GM23338 (cell line): ENCODE data around the gene HDAC11. TPM values are rescaled to one million over a fixed set of nuclear protein-coding genes. Genes with fewer than 3 reads are reported as not detected.

ENCODE experiments used
- ATAC-seq: fragments of 200-7000 bp; cut with Tn5 transposase; 3 replicates; pipeline ENCODE4 v1.9.1; 2020
- DNase-seq: peaks from one replicate; pipeline ENCODE4 v3.0.0-alpha.2; 2015; ENCODE audit warnings: low spot score
- H2AFZ ChIP-seq: fragments of 200-600 bp; sonication (generic); 2 replicates; pipeline ENCODE4 v1.8.0; 2016; ENCODE audit warnings: antibody characterized with exemption, mild to moderate bottlenecking, moderate library complexity
- H3F3A ChIP-seq: fragments of 200-600 bp; sonication (generic); replicated peaks from 2 replicates; pipeline ENCODE4 v1.8.0; 2017; ENCODE audit warnings: antibody characterized with exemption, mixed run types, low read depth
- H3K27ac ChIP-seq: fragments of 200-600 bp; sonication (generic); 2 replicates; pipeline ENCODE4 v1.6.1; 2016; ENCODE audit warnings: low read depth
- H3K27me3 ChIP-seq: fragments of 200-600 bp; sonication (generic); 2 replicates; pipeline ENCODE4 v1.8.0; 2016; ENCODE audit warnings: mild to moderate bottlenecking, mixed run types, moderate library complexity; ENCODE audit not compliant: insufficient read depth
- H3K36me3 ChIP-seq: fragments of 200-600 bp; sonication (generic); 2 replicates; pipeline ENCODE4 v1.8.0; 2016; ENCODE audit warnings: mild to moderate bottlenecking; ENCODE audit not compliant: insufficient read depth
- H3K4me1 ChIP-seq: fragments of 200-600 bp; sonication (generic); 2 replicates; pipeline ENCODE4 v1.8.0; 2016; ENCODE audit warnings: mild to moderate bottlenecking, moderate library complexity; ENCODE audit not compliant: insufficient read depth
- H3K4me2 ChIP-seq: fragments of 200-600 bp; sonication (generic); 2 replicates; pipeline ENCODE4 v1.7.1; 2017; ENCODE audit warnings: mixed run types
- H3K4me3 ChIP-seq: fragments of 200-600 bp; sonication (generic); 2 replicates; pipeline ENCODE4 v1.6.1; 2016; ENCODE audit warnings: mixed run types
- H3K79me2 ChIP-seq: fragments of 200-600 bp; sonication (generic); replicated peaks from 2 replicates; pipeline ENCODE4 v1.8.0; 2017; ENCODE audit warnings: mild to moderate bottlenecking; ENCODE audit not compliant: insufficient read depth
- H3K9me2 ChIP-seq: fragments of 200-600 bp; sonication (generic); 2 replicates; pipeline ENCODE4 v1.8.0; 2017; ENCODE audit not compliant: insufficient read depth
- H4K20me1 ChIP-seq: fragments of 200-600 bp; sonication (generic); replicated peaks from 2 replicates; pipeline ENCODE4 v1.8.0; 2017; ENCODE audit warnings: mild to moderate bottlenecking; ENCODE audit not compliant: insufficient read depth
- H3K27ac Mint-ChIP-seq: 2 replicates; pipeline ENCODE4 v1.8.0; 2020; ENCODE audit warnings: inconsistent platforms, mild to moderate bottlenecking, moderate library complexity, mixed read lengths
- H3K27me3 Mint-ChIP-seq: 3 replicates; pipeline ENCODE4 v1.8.0; 2022; ENCODE audit warnings: low read depth, mild to moderate bottlenecking, moderate library complexity, mixed read lengths, inconsistent platforms; ENCODE audit not compliant: insufficient read depth, poor library complexity
- H3K36me3 Mint-ChIP-seq: 3 replicates; pipeline ENCODE4 v1.8.0; 2021; ENCODE audit warnings: low read depth, mild to moderate bottlenecking, inconsistent platforms, moderate library complexity, mixed read lengths
- H3K4me1 Mint-ChIP-seq: 3 replicates; pipeline ENCODE4 v1.8.0; 2020; ENCODE audit warnings: mild to moderate bottlenecking, inconsistent platforms, mixed read lengths
- H3K4me3 Mint-ChIP-seq: 3 replicates; pipeline ENCODE4 v1.8.0; 2021; ENCODE audit warnings: moderate library complexity, mild to moderate bottlenecking, inconsistent platforms, mixed read lengths
- H3K9me3 Mint-ChIP-seq: 3 replicates; pipeline ENCODE4 v1.8.0; 2020; ENCODE audit warnings: moderate library complexity, mild to moderate bottlenecking, inconsistent platforms, mixed read lengths
- CREB1 ChIP-seq: fragments of 250-450 bp; sonication (Bioruptor Pico); IDR thresholded peaks from 2 replicates; pipeline ENCODE4 v1.5.0; 2020; ENCODE audit warnings: low read depth, mild to moderate bottlenecking, moderate library complexity
- CTCF ChIP-seq, 2 experiments: fragments of 200-600 bp in 1 of 2; sonication (generic) in 1 of 2; conservative IDR thresholded peaks; 2 replicates each; pipeline versions ENCODE4 v1.5.1 to v1.6.1; 2016 to 2017; ENCODE audit warnings: antibody characterized with exemption in 2 of 2, low read depth in 2 of 2, mild to moderate bottlenecking in 2 of 2, moderate library complexity in 1 of 2
- ETS1 ChIP-seq: IDR thresholded peaks from 2 replicates; pipeline ENCODE4 v1.6.1; 2016; ENCODE audit warnings: antibody characterized with exemption
- EZH2 ChIP-seq: fragments of 200-600 bp; sonication (generic); IDR thresholded peaks from one replicate; pipeline ENCODE4 v1.8.0; 2017; ENCODE audit warnings: antibody characterized with exemption, mild to moderate bottlenecking, low read depth; ENCODE audit not compliant: unreplicated experiment
- EZH2phosphoT487 ChIP-seq: fragments of 200-600 bp; sonication (generic); IDR thresholded peaks from one replicate; pipeline ENCODE4 v1.8.1; 2018; ENCODE audit warnings: antibody characterized with exemption; ENCODE audit not compliant: unreplicated experiment
- JUNB ChIP-seq: IDR thresholded peaks from one replicate; pipeline ENCODE4 v1.6.1; 2016; ENCODE audit warnings: antibody characterized with exemption; ENCODE audit not compliant: unreplicated experiment
- POLR2AphosphoS5 ChIP-seq: IDR thresholded peaks from 2 replicates; pipeline ENCODE4 v1.6.1; 2016; ENCODE audit warnings: antibody characterized with exemption, low read depth
- REST ChIP-seq: IDR thresholded peaks from one replicate; pipeline ENCODE4 v1.6.1; 2018; ENCODE audit warnings: antibody characterized with exemption; ENCODE audit not compliant: unreplicated experiment
- ZNF114 ChIP-seq: fragments of 250-450 bp; sonication (Bioruptor Pico); IDR thresholded peaks from 2 replicates; pipeline ENCODE4 v1.5.0; 2020; ENCODE audit warnings: mild to moderate bottlenecking, moderate library complexity
- ZNF462 ChIP-seq: fragments of 250-450 bp; sonication (Bioruptor Pico); IDR thresholded peaks from 2 replicates; pipeline ENCODE4 v1.5.0; 2020; ENCODE audit warnings: mild to moderate bottlenecking, moderate library complexity
- polyA plus RNA-seq: library from polyadenylated mRNA; unstranded; fragments of >200 nt; fragmentation: Nextera tagmentation; extraction: Ambion mirVana; gene quantifications from 2 replicates; pipeline ENCODE4 v1.2.1, GENCODE V29; 2016
- total RNA-seq: library from RNA; depleted of rRNA; stranded (reverse); fragments of >200 nt; shearing (Covaris generic); gene quantifications from 2 replicates; pipeline ENCODE4 v1.2.3, GENCODE V29; 2014

The HDAC11 gene
- total and polyA plus RNA-seq, 2 experiments from 2014 or later: 5.4 to 15.8 TPM

- Histone ChIP-seq H3K79me2 (no peaks in the 10 kb centered on the region), H2AFZ (no peak overlapping the region), H3K4me3 (no peak overlapping the region), H3K27me3 (peaks cover 6% of the 10 kb centered on the region), H3K9me2 (no peaks in the 10 kb centered on the region), H3K27ac (no peak overlapping the region), H3K36me3 (no peaks in the 10 kb centered on the region), H3K4me1 (peaks cover 5% of the 10 kb centered on the region; the same call in 1 of the 2 replicates), H4K20me1 (no peaks in the 10 kb centered on the region), H3F3A (no peaks in the 10 kb centered on the region), H3K4me2 (no peak overlapping the region)
- H3K27me3 Mint-ChIP-seq: peaks cover 22% of the 10 kb centered on the region
- TF ChIP-seq ZNF462 (CRISPR knock-in tag): no peak
- no peak for TF ChIP-seq POLR2AphosphoS5
- no peak for TF ChIP-seq ETS1
- TF ChIP-seq EZH2phosphoT487: no peak
- no peak for TF ChIP-seq JUNB
- TF ChIP-seq ZNF114 (CRISPR knock-in tag): no peak
- no peak for TF ChIP-seq REST
- TF ChIP-seq CREB1 (CRISPR knock-in tag): no peak
- TF ChIP-seq EZH2: no peak
- TF ChIP-seq CTCF (conservative IDR thresholded peaks at IDR 0.05; ENCODE audit: low read depth in 2 of 2): no peak
- DNase-seq: no peak
- H3K9me3 Mint-ChIP-seq: peaks cover 3% of the 10 kb centered on the region; the same call in 1 of the 3 replicates
- H3K27ac Mint-ChIP-seq: no peak overlapping the region
- no peak for ATAC-seq
- peaks cover 6% of the 10 kb centered on the region for H3K4me1 Mint-ChIP-seq
- H3K4me3 Mint-ChIP-seq: no peak overlapping the region
- no peaks in the 10 kb centered on the region; the same call in 1 of the 3 replicates for H3K36me3 Mint-ChIP-seq
These were observed 20.3 kb upstream of the HDAC11 start for GRCh38 chr3:13459605-13460340.
